Measurements from ENCODE around the gene PIRT. TPM values are rescaled to one million over a fixed set of nuclear protein-coding genes. Genes with fewer than 3 reads are reported as not detected.

The PIRT gene
- total RNA-seq, 1 donor from 2014 or later, result not detected

GRCh38 chr17:10775740-10776356 is 62.0 kb downstream of the PIRT start:
- no peak for TF ChIP-seq CTCF (IDR thresholded peaks at IDR 0.05)
- H3K4me3 ChIP-seq, result no peak overlapping the region
- no peaks in the 10 kb centered on the region for H3K36me3 ChIP-seq
- H3K27me3 ChIP-seq, result no peaks in the 10 kb centered on the region
- H3K4me1 ChIP-seq, result no peaks in the 10 kb centered on the region
- no peak for DNase-seq (ENCODE audit: low spot score in 2 of 2)
- H3K9me3 ChIP-seq, result peaks cover 0 to 7% of the 10 kb centered on the region in 2 donors
- H3K27ac ChIP-seq, result no peak overlapping the region
- intact Hi-C loops (cut with DNase I), result no loop called here

DNA sequence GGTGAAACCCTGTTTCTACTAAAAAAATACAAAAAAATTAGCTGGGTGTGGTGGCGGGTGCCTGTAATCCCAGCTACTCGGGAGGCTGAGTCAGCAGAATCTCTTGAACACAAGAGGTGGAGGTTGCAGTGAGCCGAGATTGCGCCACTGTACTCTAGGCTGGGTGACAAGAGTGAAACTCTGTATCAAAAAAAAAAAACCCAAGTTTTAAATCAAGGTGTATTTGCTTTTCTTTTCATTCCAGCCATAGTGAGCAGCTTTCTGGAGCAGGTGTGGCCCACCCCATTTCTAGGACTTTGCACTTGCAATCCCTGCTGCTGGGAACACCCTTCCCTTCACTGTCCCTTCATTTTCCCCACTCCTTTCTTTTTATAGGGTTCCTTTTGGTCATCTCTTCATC is 62.8 kb downstream of the PIRT start:
- no peaks in the 10 kb centered on the region for H3K27me3 ChIP-seq
- H3K9me3 ChIP-seq, result peaks cover 0 to 7% of the 10 kb centered on the region in 2 donors
- no peaks in the 10 kb centered on the region for H3K4me1 ChIP-seq
- no peak for TF ChIP-seq CTCF (IDR thresholded peaks at IDR 0.05)
- H3K27ac ChIP-seq, result no peak overlapping the region
- no peak for DNase-seq (ENCODE audit: low spot score in 2 of 2)
- no peaks in the 10 kb centered on the region for H3K36me3 ChIP-seq
- intact Hi-C loops (cut with DNase I), result no loop called here
- no peak overlapping the region for H3K4me3 ChIP-seq

- intact Hi-C loops (cut with DNase I), result no loop called here
- Histone ChIP-seq H3K4me1 (no peaks in the 10 kb centered on the region), H3K4me3 (no peak overlapping the region), H3K27me3 (no peaks in the 10 kb centered on the region), H3K36me3 (peaks cover 0 to 4% of the 10 kb centered on the region in 2 donors), H3K27ac (no peak overlapping the region), H3K9me3 (peaks cover 0 to 7% of the 10 kb centered on the region in 2 donors)
- no peak for DNase-seq (ENCODE audit: low spot score in 2 of 2)
- no peak for TF ChIP-seq CTCF (IDR thresholded peaks at IDR 0.05)
Observed at GRCh38 chr17:10773391-10773790, 64.5 kb downstream of the PIRT start.

Other genes starting within 250 kb of the PIRT start
- 0.32 TPM for gene MYH3, start 180.8 kb downstream of the PIRT start, total RNA-seq
- 173 TPM for gene SCO1, start 140.6 kb downstream of the PIRT start, total RNA-seq
- gene ADPRM, start 140.5 kb downstream of the PIRT start, total RNA-seq, result not detected
- gene TMEM220, start 108.1 kb downstream of the PIRT start, total RNA-seq, result 0.53 TPM
- gene TMEM238L, start 34.0 kb downstream of the PIRT start, total RNA-seq, result not detected

Measured in ascending aorta (tissue), 2 donors.